GM21528 (cell line): ENCODE measurements around the gene RNU7-1.

Experiments used
- ATAC-seq: cut with Tn5 transposase; IDR thresholded peaks from one replicate; pipeline ENCODE4 v1.9.1; 2021; ENCODE audit warnings: mild to moderate bottlenecking, moderate library complexity; ENCODE audit not compliant: unreplicated experiment, low FRiP score

Gene RNU7-1

GRCh38 chr12:6936636-6937480 is 6.8 kb upstream of the RNU7-1 start:
- ATAC-seq = peak; percentile 12

- ATAC-seq = peak; percentile 80
Measured at GRCh38 chr12:6937481-6938352, 5.9 kb upstream of the RNU7-1 start.

- ATAC-seq = no peak
Measured at GRCh38 chr12:6938353-6939190, 5.0 kb upstream of the RNU7-1 start.

DNA sequence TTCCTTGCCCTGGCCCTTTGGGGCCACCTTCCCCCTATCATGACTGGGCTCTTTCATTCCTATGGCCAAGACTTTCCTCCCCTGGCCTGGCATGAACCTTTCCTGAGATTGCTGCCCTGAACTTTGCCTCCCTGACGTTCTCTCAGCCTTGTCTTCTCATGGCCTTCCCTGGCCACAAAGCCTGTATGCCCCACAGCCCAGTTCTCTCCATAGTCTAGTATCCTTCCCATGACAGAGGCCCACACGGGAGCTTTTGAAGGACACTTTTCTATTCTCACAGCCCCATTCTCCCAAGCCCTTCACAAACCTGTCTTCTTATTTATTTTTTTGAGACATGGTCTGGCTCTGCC is 4.5 kb upstream of the RNU7-1 start:
- ATAC-seq = no peak

DNA sequence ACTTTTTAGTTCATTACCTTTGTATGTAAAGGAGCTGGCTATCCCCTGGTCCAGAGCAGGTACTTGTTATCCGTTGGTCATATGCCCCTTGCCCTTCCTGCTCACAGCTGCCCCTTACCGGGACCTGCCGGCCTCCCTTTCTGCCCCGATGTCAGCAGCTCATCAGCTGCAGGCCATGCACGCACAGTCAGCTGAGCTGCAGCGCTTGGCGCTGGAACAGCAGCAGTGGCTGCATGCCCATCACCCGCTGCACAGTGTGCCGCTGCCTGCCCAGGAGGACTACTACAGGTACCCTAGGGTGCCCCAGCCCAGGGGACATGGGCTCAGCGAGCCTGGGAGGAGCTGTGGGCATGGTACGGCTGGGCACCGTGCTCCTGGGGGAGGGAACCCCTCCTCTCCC is 2.3 kb upstream of the RNU7-1 start:
- no peak for ATAC-seq

- ATAC-seq = no peak
Measured at GRCh38 chr12:6941782-6942181, 1.8 kb upstream of the RNU7-1 start.

DNA sequence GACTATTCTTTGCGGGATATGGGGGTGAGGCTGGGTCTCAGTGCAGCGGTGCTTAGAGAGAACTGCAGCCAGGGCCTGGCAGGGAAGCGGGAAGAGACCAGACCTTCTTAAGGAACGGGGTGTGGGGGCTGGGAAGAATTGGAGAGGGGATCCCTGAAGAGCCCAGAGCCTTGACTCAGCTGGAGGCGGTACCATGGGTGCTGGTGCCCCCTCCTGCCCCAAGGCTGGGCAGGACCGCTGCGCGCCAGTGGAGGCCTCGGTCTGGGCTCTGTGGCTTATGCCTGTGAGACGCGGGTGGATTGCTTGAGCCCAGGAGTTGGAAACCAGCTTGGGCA is 1.3 kb upstream of the RNU7-1 start:
- ATAC-seq = no peak

DNA sequence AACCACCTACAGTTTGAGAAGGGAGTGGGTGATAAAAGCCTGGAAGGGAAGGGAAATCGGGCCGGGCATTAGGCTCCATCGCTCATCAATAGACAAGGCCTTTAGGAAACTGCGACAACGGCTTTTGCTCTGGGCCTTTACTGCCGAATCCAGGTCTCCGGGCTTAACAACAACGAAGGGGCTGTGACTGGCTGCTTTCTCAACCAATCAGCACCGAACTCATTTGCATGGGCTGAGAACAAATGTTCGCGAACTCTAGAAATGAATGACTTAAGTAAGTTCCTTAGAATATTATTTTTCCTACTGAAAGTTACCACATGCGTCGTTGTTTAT is 261 bp upstream of the RNU7-1 start:
- ATAC-seq = peak; percentile 24

DNA sequence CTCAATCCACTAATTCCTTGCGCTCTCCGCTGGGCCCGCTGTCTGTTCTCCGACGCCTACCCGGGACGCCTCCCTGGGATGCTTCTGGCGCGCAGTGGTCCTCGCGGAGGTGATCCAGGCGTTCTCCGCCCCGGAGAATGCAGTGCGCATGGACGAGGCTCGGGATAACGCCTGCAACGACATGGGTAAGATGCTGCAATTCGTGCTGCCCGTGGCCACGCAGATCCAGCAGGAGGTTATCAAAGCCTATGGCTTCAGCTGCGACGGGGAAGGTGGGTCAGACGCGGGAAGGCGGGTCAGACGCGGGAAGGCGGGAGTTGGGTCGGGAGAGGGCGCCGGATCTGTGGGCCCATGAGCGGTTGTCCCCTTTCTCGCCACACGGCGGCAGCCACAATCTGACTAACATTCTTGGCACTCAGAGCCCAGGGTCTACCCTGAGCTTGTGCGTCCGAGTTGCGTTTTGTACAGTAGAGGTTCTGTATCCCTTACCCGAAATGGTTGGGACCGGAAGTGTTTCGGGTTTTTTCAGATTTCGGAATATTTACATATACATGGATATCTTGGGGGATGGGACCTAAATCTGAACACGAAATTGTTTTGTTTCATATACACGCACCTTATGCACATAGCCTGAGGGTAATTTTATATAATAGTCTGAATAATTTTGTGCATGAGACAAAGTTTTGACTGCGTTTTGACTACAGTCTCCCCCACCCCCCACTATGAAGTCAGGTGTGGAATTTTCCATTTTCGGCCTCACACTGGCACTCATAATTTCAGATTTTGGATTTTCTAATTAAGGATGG is 968 bp downstream of the RNU7-1 start:
- ATAC-seq = peak; percentile 27

- ATAC-seq = no peak
Measured at GRCh38 chr12:6945613-6946012, 2.0 kb downstream of the RNU7-1 start.

GRCh38 chr12:6946033-6946919 is 2.7 kb downstream of the RNU7-1 start:
- peak; percentile 20 for ATAC-seq

- ATAC-seq = no peak
Measured at GRCh38 chr12:6946920-6947374, 3.3 kb downstream of the RNU7-1 start.

DNA sequence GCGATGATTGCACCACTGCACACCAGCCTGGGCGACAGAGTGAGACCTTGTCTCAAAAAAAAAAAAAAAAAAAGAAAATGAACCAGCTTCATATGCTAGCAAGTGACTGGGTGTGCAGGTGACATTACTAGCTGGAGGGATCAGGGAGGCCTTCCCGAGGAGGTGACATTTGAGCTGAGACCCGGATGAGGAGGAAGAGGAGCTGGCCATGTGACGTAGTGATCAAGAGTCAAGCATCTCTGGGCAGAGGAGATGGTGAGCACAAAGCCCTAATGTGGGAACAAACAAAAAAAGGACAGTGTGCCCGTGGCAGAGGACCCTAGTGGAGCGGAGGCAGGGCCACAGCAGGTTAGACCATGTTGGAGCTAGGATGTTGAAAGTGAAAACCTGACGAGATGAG is 4.0 kb downstream of the RNU7-1 start:
- no peak for ATAC-seq

GRCh38 chr12:6948873-6949594 is 5.4 kb downstream of the RNU7-1 start:
- no peak for ATAC-seq

- no peak for ATAC-seq
Measured at GRCh38 chr12:6950401-6950801, 6.8 kb downstream of the RNU7-1 start.

- no peak for ATAC-seq
Measured at GRCh38 chr12:6950811-6951540, 7.4 kb downstream of the RNU7-1 start, which contains the start of gene PTPN6. TSS of gene PTPN6 (plus strand) at chr12:6951356. CDS start at chr12:6951513, 157 bp downstream.

DNA sequence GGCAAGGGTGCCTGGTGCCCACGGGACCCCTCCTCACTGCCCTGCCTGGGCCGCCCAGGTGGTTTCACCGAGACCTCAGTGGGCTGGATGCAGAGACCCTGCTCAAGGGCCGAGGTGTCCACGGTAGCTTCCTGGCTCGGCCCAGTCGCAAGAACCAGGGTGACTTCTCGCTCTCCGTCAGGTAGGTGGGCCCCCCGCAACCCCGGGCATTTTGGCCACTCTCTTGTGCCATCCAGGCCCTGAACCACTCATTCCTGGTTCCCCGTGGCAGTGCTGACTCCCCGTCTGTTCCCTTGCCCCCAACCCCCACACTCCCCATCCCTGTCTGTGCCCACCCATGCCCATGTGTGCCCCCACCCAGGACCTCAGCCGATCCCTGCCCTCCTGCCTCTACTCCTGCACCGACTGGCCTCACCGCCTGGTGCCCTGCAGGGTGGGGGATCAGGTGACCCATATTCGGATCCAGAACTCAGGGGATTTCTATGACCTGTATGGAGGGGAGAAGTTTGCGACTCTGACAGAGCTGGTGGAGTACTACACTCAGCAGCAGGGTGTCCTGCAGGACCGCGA is 8.0 kb downstream of the RNU7-1 start:
- no peak for ATAC-seq
